NCI-H1417 (cell line): ENCODE measurements around the gene C5orf47.

Source experiments
- DNase-seq, 3 experiments: peaks; one replicate each; lab custom pipeline; 2025; lab: John Stamatoyannopoulos, UW

The C5orf47 gene

GRCh38 chr5:173970878-173971650 is 17.9 kb upstream of the C5orf47 start:
- no peak for DNase-seq

GRCh38 chr5:173971681-173972345 is 17.2 kb upstream of the C5orf47 start:
- no peak for DNase-seq

DNA sequence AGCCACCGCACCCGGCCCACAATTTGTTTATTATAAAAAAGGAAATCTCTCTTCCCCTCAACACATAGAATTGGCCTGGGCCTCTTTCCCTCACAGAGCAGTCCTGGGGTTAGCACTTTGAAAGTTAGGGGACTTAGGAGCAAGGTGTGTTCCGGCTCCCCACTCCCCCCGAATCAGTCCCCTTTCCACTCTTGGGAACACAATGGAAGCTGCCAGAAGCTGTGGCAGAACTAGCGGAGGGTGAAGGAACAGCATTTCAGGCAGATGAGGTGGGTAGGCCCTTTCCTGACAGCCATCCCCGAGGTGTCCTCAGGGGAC is 16.4 kb upstream of the C5orf47 start:
- DNase-seq: no peak

GRCh38 chr5:173972925-173973615 is 15.9 kb upstream of the C5orf47 start:
- peak; percentile 55 to 82 (median 70) for DNase-seq

GRCh38 chr5:173973616-173973969 is 15.4 kb upstream of the C5orf47 start:
- DNase-seq: peak; percentile 36 to 64 (median 45)

DNA sequence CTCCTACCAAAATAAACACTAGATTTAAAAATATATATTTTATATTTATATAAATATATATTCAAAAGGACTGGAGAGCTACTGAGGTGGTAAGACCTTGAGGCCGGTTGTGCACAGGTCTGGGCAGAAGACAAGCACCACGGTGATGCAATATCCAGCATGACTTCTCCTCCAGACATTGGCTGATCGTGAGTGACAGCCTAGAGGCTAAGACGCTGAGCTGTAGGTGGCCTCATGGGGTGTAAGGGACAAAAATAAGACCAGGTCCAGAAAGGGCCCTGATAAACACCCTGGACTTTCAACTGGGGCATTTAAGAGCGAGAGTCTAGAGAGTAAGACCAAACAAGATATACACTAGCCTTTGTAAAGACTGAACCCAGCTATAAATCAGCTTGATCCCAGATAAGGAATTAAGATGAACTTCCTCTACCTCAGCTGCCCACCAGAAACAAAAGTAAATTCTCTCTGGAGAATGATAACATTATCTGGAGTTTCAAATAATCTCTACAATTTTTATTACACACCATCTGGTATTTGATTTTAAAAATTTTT is 14.2 kb upstream of the C5orf47 start:
- no peak for DNase-seq

GRCh38 chr5:173981185-173981761 is 7.7 kb upstream of the C5orf47 start:
- peak in 2 of 3 experiments; percentile 2 to 34 for DNase-seq

- peak in 1 of 3 experiments; percentile 3 for DNase-seq
These were observed 4.8 kb upstream of the C5orf47 start for GRCh38 chr5:173984218-173984617.

DNA sequence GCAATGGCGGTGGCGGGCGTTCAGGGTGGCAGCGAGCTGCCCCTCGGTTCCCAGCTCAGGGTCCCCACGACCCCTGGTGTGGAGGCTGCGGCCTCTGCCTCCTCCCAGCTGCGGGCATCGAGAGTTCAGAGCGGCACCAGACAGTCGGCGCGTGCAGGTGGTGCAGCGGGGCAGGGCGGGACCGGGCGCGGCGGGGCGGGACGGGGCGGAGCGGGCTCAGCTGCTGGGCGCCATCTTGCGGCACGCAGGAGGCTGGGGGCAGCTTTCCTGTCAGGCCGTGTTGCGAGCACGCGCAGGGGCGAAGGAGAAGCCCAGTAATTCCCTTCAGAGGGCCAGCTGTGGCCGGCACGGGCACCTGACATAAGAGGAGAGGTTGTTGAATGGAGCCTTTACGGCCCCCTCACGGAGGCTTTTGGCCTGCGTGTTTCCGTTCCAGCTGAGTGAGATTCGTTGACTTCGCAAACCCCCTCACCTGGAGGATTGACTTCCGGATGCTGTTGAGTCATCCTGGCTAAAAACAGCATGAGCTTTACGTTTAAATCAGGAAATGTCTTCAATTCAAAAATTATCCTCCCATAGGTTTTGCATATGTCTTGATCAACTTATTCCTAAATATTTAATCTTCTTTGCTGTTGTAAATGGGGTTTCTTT is 587 bp downstream of the C5orf47 start:
- no peak for DNase-seq

DNA sequence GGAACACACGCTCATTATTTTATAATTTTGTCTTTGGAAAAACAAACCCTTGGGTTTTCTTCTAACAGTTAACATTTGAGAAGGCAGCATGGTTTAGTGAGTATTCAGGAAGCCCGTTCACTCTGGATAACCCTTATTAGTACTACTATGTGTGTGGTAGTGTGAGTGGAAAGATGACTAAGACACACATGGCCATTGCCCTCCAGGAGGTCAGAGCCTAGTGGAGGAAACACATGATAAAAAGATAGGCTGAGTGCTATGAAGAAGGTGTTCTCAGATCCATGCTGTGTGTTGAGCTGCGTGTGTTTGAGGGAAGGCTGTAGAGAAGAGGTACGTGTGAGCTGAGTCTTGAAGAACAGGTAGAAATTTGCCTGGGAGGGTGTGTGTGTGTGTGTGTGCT is 8.4 kb downstream of the C5orf47 start:
- no peak for DNase-seq

- DNase-seq: no peak
These were observed 9.6 kb downstream of the C5orf47 start for GRCh38 chr5:173998531-173998930.

DNA sequence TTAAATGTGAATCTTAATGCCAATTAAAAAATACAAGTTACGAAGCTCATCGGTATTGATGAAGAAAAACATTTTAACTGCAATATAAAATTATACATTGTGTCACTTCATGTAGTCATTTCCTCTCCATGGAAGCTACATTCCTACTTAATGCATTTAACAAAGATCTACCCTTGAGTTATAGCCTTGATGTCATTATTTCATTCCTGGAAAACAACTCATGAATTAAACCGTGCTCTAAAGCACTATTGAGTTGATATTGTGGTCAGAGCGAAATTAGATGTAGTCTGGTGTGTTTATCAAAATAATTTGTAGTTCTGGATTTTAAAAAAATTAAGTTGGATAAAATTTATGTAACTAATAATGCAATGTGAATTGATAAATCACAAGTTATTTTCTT is 11.1 kb downstream of the C5orf47 start:
- DNase-seq: no peak

GRCh38 chr5:174003795-174004194 is 14.8 kb downstream of the C5orf47 start:
- DNase-seq: no peak

- no peak for DNase-seq
These were observed 20.0 kb downstream of the C5orf47 start for GRCh38 chr5:174008922-174009321.

DNA sequence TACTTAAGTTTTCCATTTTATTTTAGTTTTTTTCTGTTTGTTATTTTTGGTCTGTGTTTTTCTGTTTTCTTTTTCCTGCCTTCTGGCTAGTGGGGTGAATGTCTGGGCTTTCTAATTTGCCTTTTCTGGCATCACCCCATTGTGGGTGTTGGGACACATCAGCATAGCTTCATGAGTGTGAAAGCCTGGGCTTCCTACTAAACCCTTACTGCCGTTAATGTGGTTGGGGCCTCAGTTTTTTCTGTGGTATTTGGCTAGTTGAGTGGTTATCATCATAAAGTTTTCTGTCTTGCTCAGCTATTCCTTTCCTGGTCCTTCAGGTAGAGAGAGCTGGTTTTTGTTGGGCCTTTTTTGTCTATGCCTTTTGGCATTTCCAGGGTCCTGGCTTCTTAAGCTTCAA is 21.4 kb downstream of the C5orf47 start:
- DNase-seq: no peak

DNA sequence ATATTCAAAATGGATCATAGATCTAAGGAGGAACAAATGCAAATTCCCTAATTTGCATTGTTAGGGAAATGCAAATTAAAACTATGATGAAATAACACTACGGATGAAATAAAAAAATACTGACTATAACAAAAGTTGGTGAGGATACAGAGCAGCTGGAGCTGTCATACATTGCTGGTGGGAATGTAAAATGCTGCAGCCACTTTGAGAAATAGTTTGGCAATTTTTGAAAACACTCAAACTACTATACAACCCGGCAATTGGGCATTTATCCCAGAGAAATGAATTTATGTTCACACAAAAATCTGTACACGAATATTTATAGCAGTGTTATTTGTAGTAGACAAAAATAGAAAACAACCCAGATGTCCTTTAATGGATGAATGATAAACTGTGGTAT is 22.5 kb downstream of the C5orf47 start:
- no peak for DNase-seq

- peak in 2 of 3 experiments; percentile 25 to 35 for DNase-seq
These were observed 31.3 kb downstream of the C5orf47 start for GRCh38 chr5:174020069-174020927.

GRCh38 chr5:174020928-174021304 is 31.9 kb downstream of the C5orf47 start:
- DNase-seq: no peak

- no peak for DNase-seq
These were observed 33.6 kb downstream of the C5orf47 start for GRCh38 chr5:174022384-174023095.

DNA sequence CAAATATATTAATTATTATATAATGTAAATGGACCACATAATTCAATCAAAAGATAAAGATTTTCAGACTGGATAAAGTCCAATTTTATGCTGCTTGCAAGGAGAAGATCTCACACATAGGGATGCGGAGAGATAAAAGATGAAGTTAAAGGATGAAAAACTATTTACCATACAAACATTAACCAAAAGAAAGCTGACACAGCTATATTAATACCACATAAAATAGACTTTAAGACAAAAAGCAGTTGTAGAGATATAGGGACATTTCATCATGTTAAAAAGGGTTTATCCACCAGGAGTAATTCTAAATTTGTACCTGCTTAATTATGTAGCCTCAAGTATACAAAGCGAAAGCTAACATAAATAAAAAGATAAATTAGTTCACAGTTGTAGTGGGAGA is 41.3 kb downstream of the C5orf47 start:
- no peak for DNase-seq
